ENCODE data around the gene SIPA1L3.

The SIPA1L3 gene

GRCh38 chr19:38045554-38046253 lies 138.7 kb downstream of the SIPA1L3 start:
- peaks cover 19% of the 10 kb centered on the region for H3K4me1 ChIP-seq (ENCODE audit: control insufficient read depth, insufficient read depth, low read length, poor library complexity, severe bottlenecking)

GRCh38 chr19:38046254-38047048 lies 139.4 kb downstream of the SIPA1L3 start:
- Histone ChIP-seq H3K27me3 (replicated peaks; ENCODE audit: control insufficient read depth, insufficient read depth, low read length, poor library complexity, severe bottlenecking) (no peaks in the 10 kb centered on the region), H3K9me3 (ENCODE audit: control insufficient read depth, low read length) (no peaks in the 10 kb centered on the region), H3K4me1 (ENCODE audit: control insufficient read depth, insufficient read depth, low read length, poor library complexity, severe bottlenecking) (peaks cover 19% of the 10 kb centered on the region), H3K27ac (ENCODE audit: insufficient read depth, low read length, poor library complexity, severe bottlenecking) (peak overlapping the region; percentile 5), H3K4me3 (ENCODE audit: insufficient read depth, low read depth, low read length, poor library complexity, severe bottlenecking) (no peak overlapping the region), H3K36me3 (ENCODE audit: control insufficient read depth, insufficient read depth, low read length) (no peaks in the 10 kb centered on the region)
- no peak for DNase-seq

More at GRCh38 chr19:38045554-38046253, 138.7 kb downstream of the SIPA1L3 start:
- no peak for DNase-seq
- Histone ChIP-seq H3K27me3 (replicated peaks; ENCODE audit: control insufficient read depth, insufficient read depth, low read length, poor library complexity, severe bottlenecking) (no peaks in the 10 kb centered on the region), H3K36me3 (ENCODE audit: control insufficient read depth, insufficient read depth, low read length) (no peaks in the 10 kb centered on the region), H3K27ac (ENCODE audit: insufficient read depth, low read length, poor library complexity, severe bottlenecking) (no peak overlapping the region), H3K4me3 (ENCODE audit: insufficient read depth, low read depth, low read length, poor library complexity, severe bottlenecking) (no peak overlapping the region), H3K9me3 (ENCODE audit: control insufficient read depth, low read length) (no peaks in the 10 kb centered on the region)

DNA sequence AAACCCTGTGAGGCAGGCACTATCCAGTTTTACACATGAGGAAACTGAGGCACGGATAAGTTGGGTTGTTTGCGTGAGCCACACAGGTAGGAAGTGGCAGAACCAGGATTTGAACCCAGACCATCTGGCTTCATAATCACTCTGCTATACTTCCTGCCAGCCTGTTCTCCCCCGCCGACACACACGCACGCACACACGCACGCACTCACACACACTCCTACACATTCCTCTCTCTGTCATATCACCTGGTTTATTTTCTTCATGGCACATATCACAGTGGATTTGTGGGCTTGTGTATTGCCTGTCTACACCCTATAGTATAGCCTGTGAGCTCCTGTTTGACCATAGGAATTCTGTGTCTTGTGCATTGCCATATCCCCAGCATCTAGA lies 140.0 kb downstream of the SIPA1L3 start:
- no peak for DNase-seq
- H3K36me3 ChIP-seq (ENCODE audit: control insufficient read depth, insufficient read depth, low read length) = no peaks in the 10 kb centered on the region
- peaks cover 19% of the 10 kb centered on the region for H3K4me1 ChIP-seq (ENCODE audit: control insufficient read depth, insufficient read depth, low read length, poor library complexity, severe bottlenecking)
- no peaks in the 10 kb centered on the region for H3K9me3 ChIP-seq (ENCODE audit: control insufficient read depth, low read length)
- no peaks in the 10 kb centered on the region for H3K27me3 ChIP-seq (replicated peaks; ENCODE audit: control insufficient read depth, insufficient read depth, low read length, poor library complexity, severe bottlenecking)
- H3K4me3 ChIP-seq (ENCODE audit: insufficient read depth, low read depth, low read length, poor library complexity, severe bottlenecking) = no peak overlapping the region
- no peak overlapping the region for H3K27ac ChIP-seq (ENCODE audit: insufficient read depth, low read length, poor library complexity, severe bottlenecking)

GRCh38 chr19:38047641-38048040 lies 140.6 kb downstream of the SIPA1L3 start:
- no peak for DNase-seq
- Histone ChIP-seq H3K27ac (ENCODE audit: insufficient read depth, low read length, poor library complexity, severe bottlenecking) (peak overlapping the region; percentile 57), H3K4me1 (ENCODE audit: control insufficient read depth, insufficient read depth, low read length, poor library complexity, severe bottlenecking) (peaks cover 19% of the 10 kb centered on the region), H3K9me3 (ENCODE audit: control insufficient read depth, low read length) (no peaks in the 10 kb centered on the region), H3K36me3 (ENCODE audit: control insufficient read depth, insufficient read depth, low read length) (no peaks in the 10 kb centered on the region), H3K27me3 (replicated peaks; ENCODE audit: control insufficient read depth, insufficient read depth, low read length, poor library complexity, severe bottlenecking) (no peaks in the 10 kb centered on the region), H3K4me3 (ENCODE audit: insufficient read depth, low read depth, low read length, poor library complexity, severe bottlenecking) (peak overlapping the region; percentile 1)

DNA sequence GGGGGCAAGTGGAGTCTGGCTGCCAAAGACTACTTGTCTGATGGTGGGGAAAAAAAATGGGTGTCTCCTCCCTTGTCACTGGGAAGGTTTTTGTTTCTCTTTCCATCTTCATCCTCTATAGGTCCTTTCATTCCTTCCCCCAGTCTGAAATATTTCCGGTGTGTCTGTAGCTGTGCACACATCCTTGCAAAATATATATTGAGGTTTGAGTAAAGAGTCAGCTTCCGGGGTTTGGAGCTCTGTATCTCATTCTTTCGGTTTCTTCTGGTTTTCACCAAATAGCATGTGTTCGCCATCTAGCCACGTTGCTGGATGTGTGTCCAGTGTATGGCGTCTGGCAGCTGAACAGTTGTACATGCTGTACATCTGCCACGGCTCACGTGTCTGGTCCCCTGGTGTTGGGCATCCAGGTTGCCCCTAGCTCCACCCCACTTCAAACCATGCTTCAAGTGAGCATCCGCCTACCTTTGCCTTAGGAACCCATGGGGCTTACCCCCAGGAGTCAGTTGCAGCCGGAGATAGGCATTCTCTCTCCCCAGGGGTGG lies 142.2 kb downstream of the SIPA1L3 start:
- no peaks in the 10 kb centered on the region for H3K27me3 ChIP-seq (replicated peaks; ENCODE audit: control insufficient read depth, insufficient read depth, low read length, poor library complexity, severe bottlenecking)
- no peaks in the 10 kb centered on the region for H3K9me3 ChIP-seq (ENCODE audit: control insufficient read depth, low read length)
- peak; percentile 13 to 27 (median 21) for DNase-seq
- no peak overlapping the region for H3K4me3 ChIP-seq (ENCODE audit: insufficient read depth, low read depth, low read length, poor library complexity, severe bottlenecking)
- H3K36me3 ChIP-seq (ENCODE audit: control insufficient read depth, insufficient read depth, low read length) = no peaks in the 10 kb centered on the region
- peaks cover 19% of the 10 kb centered on the region for H3K4me1 ChIP-seq (ENCODE audit: control insufficient read depth, insufficient read depth, low read length, poor library complexity, severe bottlenecking)
- H3K27ac ChIP-seq (ENCODE audit: insufficient read depth, low read length, poor library complexity, severe bottlenecking) = peak overlapping the region; percentile 57

DNA sequence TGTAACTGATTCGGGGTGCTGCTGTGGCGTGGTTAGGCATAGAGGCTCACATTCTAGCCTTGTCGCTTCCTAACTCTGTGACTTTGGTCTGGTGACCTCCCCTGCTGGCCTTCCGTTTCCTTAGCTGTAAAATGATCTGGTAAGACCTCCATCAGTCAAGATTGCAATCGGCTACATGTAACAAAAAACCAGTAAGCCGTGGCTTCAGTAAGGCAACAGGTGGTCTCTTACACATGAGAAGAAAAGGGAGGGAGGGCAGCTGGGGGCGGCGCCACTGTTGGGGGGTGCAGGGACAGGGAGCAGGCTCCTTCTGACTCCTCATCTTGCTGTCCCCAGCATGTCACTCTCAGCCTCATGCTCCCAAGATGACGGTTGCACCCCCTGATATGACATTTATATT lies 148.0 kb downstream of the SIPA1L3 start:
- Histone ChIP-seq H3K27me3 (replicated peaks; ENCODE audit: control insufficient read depth, insufficient read depth, low read length, poor library complexity, severe bottlenecking) (no peaks in the 10 kb centered on the region), H3K36me3 (ENCODE audit: control insufficient read depth, insufficient read depth, low read length) (no peaks in the 10 kb centered on the region), H3K9me3 (ENCODE audit: control insufficient read depth, low read length) (no peaks in the 10 kb centered on the region), H3K27ac (ENCODE audit: insufficient read depth, low read length, poor library complexity, severe bottlenecking) (no peak overlapping the region), H3K4me1 (ENCODE audit: control insufficient read depth, insufficient read depth, low read length, poor library complexity, severe bottlenecking) (peaks cover 5% of the 10 kb centered on the region), H3K4me3 (ENCODE audit: insufficient read depth, low read depth, low read length, poor library complexity, severe bottlenecking) (no peak overlapping the region)
- no peak for DNase-seq

- Histone ChIP-seq H3K27ac (ENCODE audit: insufficient read depth, low read length, poor library complexity, severe bottlenecking) (no peak overlapping the region), H3K36me3 (ENCODE audit: control insufficient read depth, insufficient read depth, low read length) (no peaks in the 10 kb centered on the region), H3K9me3 (ENCODE audit: control insufficient read depth, low read length) (no peaks in the 10 kb centered on the region), H3K4me3 (ENCODE audit: insufficient read depth, low read depth, low read length, poor library complexity, severe bottlenecking) (no peak overlapping the region), H3K27me3 (replicated peaks; ENCODE audit: control insufficient read depth, insufficient read depth, low read length, poor library complexity, severe bottlenecking) (no peaks in the 10 kb centered on the region), H3K4me1 (ENCODE audit: control insufficient read depth, insufficient read depth, low read length, poor library complexity, severe bottlenecking) (peaks cover 5% of the 10 kb centered on the region)
- no peak for DNase-seq
Observed at GRCh38 chr19:38055655-38056521, 148.9 kb downstream of the SIPA1L3 start.

- H3K9me3 ChIP-seq (ENCODE audit: control insufficient read depth, low read length) = no peaks in the 10 kb centered on the region
- no peak for DNase-seq
- H3K36me3 ChIP-seq (ENCODE audit: control insufficient read depth, insufficient read depth, low read length) = no peaks in the 10 kb centered on the region
- H3K4me1 ChIP-seq (ENCODE audit: control insufficient read depth, insufficient read depth, low read length, poor library complexity, severe bottlenecking) = peaks cover 5% of the 10 kb centered on the region
- no peak overlapping the region for H3K4me3 ChIP-seq (ENCODE audit: insufficient read depth, low read depth, low read length, poor library complexity, severe bottlenecking)
- H3K27me3 ChIP-seq (replicated peaks; ENCODE audit: control insufficient read depth, insufficient read depth, low read length, poor library complexity, severe bottlenecking) = no peaks in the 10 kb centered on the region
- H3K27ac ChIP-seq (ENCODE audit: insufficient read depth, low read length, poor library complexity, severe bottlenecking) = no peak overlapping the region
Observed at GRCh38 chr19:38056646-38057045, 149.6 kb downstream of the SIPA1L3 start.

GRCh38 chr19:38057959-38058690 lies 151.1 kb downstream of the SIPA1L3 start:
- peaks cover 5% of the 10 kb centered on the region for H3K4me1 ChIP-seq (ENCODE audit: control insufficient read depth, insufficient read depth, low read length, poor library complexity, severe bottlenecking)

More at GRCh38 chr19:38057959-38058690, 151.1 kb downstream of the SIPA1L3 start:
- Histone ChIP-seq H3K36me3 (ENCODE audit: control insufficient read depth, insufficient read depth, low read length) (no peaks in the 10 kb centered on the region), H3K4me3 (ENCODE audit: insufficient read depth, low read depth, low read length, poor library complexity, severe bottlenecking) (no peak overlapping the region), H3K9me3 (ENCODE audit: control insufficient read depth, low read length) (no peaks in the 10 kb centered on the region), H3K27me3 (replicated peaks; ENCODE audit: control insufficient read depth, insufficient read depth, low read length, poor library complexity, severe bottlenecking) (no peaks in the 10 kb centered on the region), H3K27ac (ENCODE audit: insufficient read depth, low read length, poor library complexity, severe bottlenecking) (no peak overlapping the region)
- DNase-seq = no peak
